IMR-90 (cell line): Measurements from ENCODE around the gene SLC7A4.

Source experiments
- BHLHE40 ChIP-seq: fragments of 150-350 bp; IDR thresholded peaks from 2 replicates; pipeline ENCODE4 v1.6.1; 2016; ENCODE audit warnings: mild to moderate bottlenecking, low read depth, low read length
- CEBPB ChIP-seq: IDR thresholded peaks from 2 replicates; pipeline ENCODE4 v1.6.1; 2012; ENCODE audit warnings: low read depth, low read length, improper control_type of control experiment
- CTCF ChIP-seq: conservative IDR thresholded peaks from 2 replicates; pipeline ENCODE4 v1.5.1; 2012; ENCODE audit warnings: mild to moderate bottlenecking, low read depth, low read length, improper control_type of control experiment
- ELK1 ChIP-seq: fragments of 150-350 bp; IDR thresholded peaks from 2 replicates; pipeline ENCODE4 v1.6.1; 2016; ENCODE audit warnings: low read depth, mild to moderate bottlenecking, low read length, moderate library complexity, borderline replicate concordance
- FOS ChIP-seq: fragments of 150-350 bp; IDR thresholded peaks from 2 replicates; pipeline ENCODE4 v1.6.1; 2016; ENCODE audit warnings: low read depth, low read length
- MAFK ChIP-seq: IDR thresholded peaks from 2 replicates; pipeline ENCODE4 v1.6.1; 2012; ENCODE audit warnings: low read depth, low read length, improper control_type of control experiment
- MAZ ChIP-seq: IDR thresholded peaks from 2 replicates; pipeline ENCODE4 v1.6.1; 2012; ENCODE audit warnings: low read depth, mild to moderate bottlenecking, low read length, improper control_type of control experiment, moderate library complexity, borderline replicate concordance
- MXI1 ChIP-seq: IDR thresholded peaks from 2 replicates; pipeline ENCODE4 v1.6.1; 2012; ENCODE audit warnings: low read depth, mild to moderate bottlenecking, low read length, moderate library complexity, borderline replicate concordance
- POLR2A ChIP-seq: IDR thresholded peaks from 2 replicates; pipeline ENCODE4 v1.6.1; 2012; ENCODE audit warnings: mild to moderate bottlenecking, low read depth, low read length
- RAD21 ChIP-seq: IDR thresholded peaks from 2 replicates; pipeline ENCODE4 v1.6.1; 2012; ENCODE audit warnings: low read length, improper control_type of control experiment
- SMC3 ChIP-seq: fragments of 150-350 bp; IDR thresholded peaks from 2 replicates; pipeline ENCODE4 v1.6.1; 2016; ENCODE audit warnings: low read depth, mild to moderate bottlenecking, antibody characterized with exemption, low read length, moderate library complexity
- USF2 ChIP-seq: fragments of 150-350 bp; IDR thresholded peaks from 2 replicates; pipeline ENCODE4 v1.6.1; 2017; ENCODE audit warnings: mild to moderate bottlenecking, antibody characterized with exemption, low read length, low read depth

GRCh38 chr22:20994128-20994901 is 38.0 kb downstream of the SLC7A4 start:
- TF ChIP-seq MXI1 (no peak), CTCF (no peak), RAD21 (no peak), MAZ (no peak), BHLHE40 (no peak), POLR2A (no peak), FOS (no peak), CEBPB (no peak), USF2 (no peak), MAFK (no peak), SMC3 (no peak), ELK1 (no peak)
